GM21786 (cell line): Measurements from ENCODE around the gene CCNYL1.
"Not testable (repeated sequence)": the region's sequence is repeated elsewhere in the genome, so short reads cannot be mapped to it uniquely, and the experiment has no call there.

ENCODE experiments used
- ATAC-seq: cut with Tn5 transposase; IDR thresholded peaks from one replicate; pipeline ENCODE4 v1.9.1; 2021; ENCODE audit not compliant: unreplicated experiment

The CCNYL1 gene

GRCh38 chr2:207696911-207697310 is 14.5 kb upstream of the CCNYL1 start:
- not testable (repeated sequence) for ATAC-seq

GRCh38 chr2:207697411-207697810 is 14.0 kb upstream of the CCNYL1 start:
- ATAC-seq: no peak

GRCh38 chr2:207698301-207698700 is 13.1 kb upstream of the CCNYL1 start:
- ATAC-seq: no peak

GRCh38 chr2:207704078-207704477 is 7.4 kb upstream of the CCNYL1 start:
- no peak for ATAC-seq

GRCh38 chr2:207704671-207705070 is 6.8 kb upstream of the CCNYL1 start:
- ATAC-seq: no peak

GRCh38 chr2:207706936-207707860 is 4.2 kb upstream of the CCNYL1 start:
- ATAC-seq: no peak

GRCh38 chr2:207711750-207712530 is 500 bp downstream of the CCNYL1 start:
- peak; percentile 21 for ATAC-seq

GRCh38 chr2:207716056-207716455 is 4.6 kb downstream of the CCNYL1 start:
- ATAC-seq: no peak

- ATAC-seq: no peak
Observed at GRCh38 chr2:207718521-207718920, 7.1 kb downstream of the CCNYL1 start.

GRCh38 chr2:207719008-207719407 is 7.6 kb downstream of the CCNYL1 start:
- no peak for ATAC-seq

- ATAC-seq: not testable (repeated sequence)
Observed at GRCh38 chr2:207719655-207720054, 8.2 kb downstream of the CCNYL1 start.

- ATAC-seq: no peak
Observed at GRCh38 chr2:207720517-207721187, 9.2 kb downstream of the CCNYL1 start.

GRCh38 chr2:207722773-207723424 is 11.5 kb downstream of the CCNYL1 start:
- no peak for ATAC-seq

- not testable (repeated sequence) for ATAC-seq
Observed at GRCh38 chr2:207723425-207723787, 12.0 kb downstream of the CCNYL1 start.

GRCh38 chr2:207724113-207724512 is 12.7 kb downstream of the CCNYL1 start:
- peak; percentile 52 for ATAC-seq

- ATAC-seq: peak; percentile 53
Observed at GRCh38 chr2:207725873-207726578, 14.6 kb downstream of the CCNYL1 start.

- no peak for ATAC-seq
Observed at GRCh38 chr2:207727261-207727660, 15.8 kb downstream of the CCNYL1 start.

GRCh38 chr2:207729465-207729998 is 18.1 kb downstream of the CCNYL1 start:
- no peak for ATAC-seq

GRCh38 chr2:207731138-207731537 is 19.7 kb downstream of the CCNYL1 start:
- ATAC-seq: no peak
